ENCODE data around the gene ULK1. TPM values are rescaled to one million over a fixed set of nuclear protein-coding genes. Genes with fewer than 3 reads are reported as not detected.

Gene ULK1
- total RNA-seq, 1 experiment from 2014 or later, result 21.7 TPM

DNA sequence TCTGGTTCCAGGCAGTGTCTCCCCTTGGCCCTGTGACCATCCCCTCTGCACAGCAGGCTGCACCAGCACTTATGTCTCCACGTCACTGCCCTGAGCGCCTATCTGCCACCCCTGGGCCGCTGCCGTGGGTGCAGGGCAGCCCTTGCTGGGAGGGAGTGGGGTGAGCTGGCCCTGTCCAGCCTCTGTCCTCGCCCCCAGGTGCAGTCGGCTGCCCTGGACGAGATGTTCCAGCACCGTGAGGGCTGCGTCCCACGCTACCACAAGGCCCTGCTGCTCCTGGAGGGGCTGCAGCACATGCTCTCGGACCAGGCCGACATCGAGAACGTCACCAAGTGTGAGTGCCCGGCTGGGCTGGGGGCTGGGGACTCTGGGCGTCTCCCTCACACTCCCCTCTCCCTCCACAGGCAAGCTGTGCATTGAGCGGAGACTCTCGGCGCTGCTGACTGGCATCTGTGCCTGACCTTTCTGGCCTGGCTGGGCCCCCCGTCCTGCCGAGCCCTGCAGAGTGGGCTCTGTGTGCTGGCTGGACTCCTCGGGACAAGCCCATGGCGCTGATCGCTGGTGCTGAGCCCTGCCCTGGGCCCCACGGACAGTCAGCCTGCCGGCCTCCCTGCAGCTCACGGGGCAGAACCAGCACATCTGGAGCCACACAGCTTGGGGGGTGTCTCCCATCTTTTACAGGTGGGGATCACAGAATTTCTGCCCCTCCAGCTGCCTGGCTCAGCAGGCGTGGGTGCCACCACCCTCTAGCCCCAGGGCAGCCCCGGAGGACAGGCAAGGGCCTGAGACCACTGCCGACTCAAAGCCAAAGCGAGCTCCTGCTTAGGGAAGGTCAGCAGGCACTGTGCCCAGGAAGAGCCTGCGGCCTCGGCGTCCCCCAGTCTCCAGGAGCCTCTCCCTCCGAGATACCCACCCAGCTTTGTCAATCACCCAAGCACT, 26.7 kb downstream of the ULK1 start:
- CTCF ChIA-PET, result no interaction called here
- Mint-ChIP-seq H3K27ac (ENCODE audit: low read depth, unreplicated experiment) (no peak overlapping the region), H3K36me3 (ENCODE audit: insufficient read depth, unreplicated experiment) (peaks cover 32% of the 10 kb centered on the region), H3K4me1 (ENCODE audit: insufficient read depth, unreplicated experiment) (no peaks in the 10 kb centered on the region), H3K4me3 (ENCODE audit: unreplicated experiment) (no peak overlapping the region), H3K9me3 (ENCODE audit: unreplicated experiment) (no peaks in the 10 kb centered on the region), H3K27me3 (ENCODE audit: insufficient read depth, unreplicated experiment) (no peaks in the 10 kb centered on the region)
- BruUV-seq (replicated peaks), result no TSS peak
- POLR2A ChIA-PET, result interaction anchor here (0.8 to 1.7 kb wide), 2 partner anchors 21 to 51 kb away, joined by 3 read pairs; no protein-coding TSS in a partner anchor
- no peak for DNase-seq (ENCODE audit: unreplicated experiment)
- TF ChIP-seq, protein P1, sequence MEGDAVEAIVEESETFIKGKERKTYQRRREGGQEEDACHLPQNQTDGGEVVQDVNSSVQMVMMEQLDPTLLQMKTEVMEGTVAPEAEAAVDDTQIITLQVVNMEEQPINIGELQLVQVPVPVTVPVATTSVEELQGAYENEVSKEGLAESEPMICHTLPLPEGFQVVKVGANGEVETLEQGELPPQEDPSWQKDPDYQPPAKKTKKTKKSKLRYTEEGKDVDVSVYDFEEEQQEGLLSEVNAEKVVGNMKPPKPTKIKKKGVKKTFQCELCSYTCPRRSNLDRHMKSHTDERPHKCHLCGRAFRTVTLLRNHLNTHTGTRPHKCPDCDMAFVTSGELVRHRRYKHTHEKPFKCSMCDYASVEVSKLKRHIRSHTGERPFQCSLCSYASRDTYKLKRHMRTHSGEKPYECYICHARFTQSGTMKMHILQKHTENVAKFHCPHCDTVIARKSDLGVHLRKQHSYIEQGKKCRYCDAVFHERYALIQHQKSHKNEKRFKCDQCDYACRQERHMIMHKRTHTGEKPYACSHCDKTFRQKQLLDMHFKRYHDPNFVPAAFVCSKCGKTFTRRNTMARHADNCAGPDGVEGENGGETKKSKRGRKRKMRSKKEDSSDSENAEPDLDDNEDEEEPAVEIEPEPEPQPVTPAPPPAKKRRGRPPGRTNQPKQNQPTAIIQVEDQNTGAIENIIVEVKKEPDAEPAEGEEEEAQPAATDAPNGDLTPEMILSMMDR (IDR thresholded peaks at IDR 0.05; ENCODE audit: unreplicated experiment), result no peak
- intact Hi-C loops (cut with micrococcal nuclease), result no loop called here

GRCh38 chr12:131921866-131922769, 27.7 kb downstream of the ULK1 start:
- Mint-ChIP-seq H3K27ac (ENCODE audit: low read depth, unreplicated experiment) (no peak overlapping the region), H3K9me3 (ENCODE audit: unreplicated experiment) (no peaks in the 10 kb centered on the region), H3K4me3 (ENCODE audit: unreplicated experiment) (no peak overlapping the region), H3K36me3 (ENCODE audit: insufficient read depth, unreplicated experiment) (peaks cover 26% of the 10 kb centered on the region), H3K4me1 (ENCODE audit: insufficient read depth, unreplicated experiment) (no peaks in the 10 kb centered on the region), H3K27me3 (ENCODE audit: insufficient read depth, unreplicated experiment) (no peaks in the 10 kb centered on the region)
- TF ChIP-seq, protein P1 (IDR thresholded peaks at IDR 0.05; ENCODE audit: unreplicated experiment), result no peak
- intact Hi-C loops (cut with micrococcal nuclease), result no loop called here
- ChIA-PET POLR2A (interaction anchor here (0.8 to 1.7 kb wide), 2 partner anchors 22 to 52 kb away, joined by 3 read pairs; no protein-coding TSS in a partner anchor), CTCF (no interaction called here)
- BruUV-seq (replicated peaks), result TSS peak; percentile 50
- no peak for DNase-seq (ENCODE audit: unreplicated experiment)

- no peak for DNase-seq (ENCODE audit: unreplicated experiment)
- ChIA-PET CTCF (no interaction called here), POLR2A (interaction anchor here (1.7 kb wide), 1 partner anchor 23 kb away, joined by 3 read pairs; no protein-coding TSS in a partner anchor)
- no TSS peak for BruUV-seq (replicated peaks)
- Mint-ChIP-seq H3K9me3 (ENCODE audit: unreplicated experiment) (no peaks in the 10 kb centered on the region), H3K36me3 (ENCODE audit: insufficient read depth, unreplicated experiment) (peaks cover 26% of the 10 kb centered on the region), H3K4me3 (ENCODE audit: unreplicated experiment) (no peak overlapping the region), H3K4me1 (ENCODE audit: insufficient read depth, unreplicated experiment) (no peaks in the 10 kb centered on the region), H3K27ac (ENCODE audit: low read depth, unreplicated experiment) (no peak overlapping the region), H3K27me3 (ENCODE audit: insufficient read depth, unreplicated experiment) (no peaks in the 10 kb centered on the region)
- intact Hi-C loops (cut with micrococcal nuclease), result no loop called here
- TF ChIP-seq, protein P1 (IDR thresholded peaks at IDR 0.05; ENCODE audit: unreplicated experiment), result no peak
Measured at GRCh38 chr12:131922772-131923171, 28.4 kb downstream of the ULK1 start.

DNA sequence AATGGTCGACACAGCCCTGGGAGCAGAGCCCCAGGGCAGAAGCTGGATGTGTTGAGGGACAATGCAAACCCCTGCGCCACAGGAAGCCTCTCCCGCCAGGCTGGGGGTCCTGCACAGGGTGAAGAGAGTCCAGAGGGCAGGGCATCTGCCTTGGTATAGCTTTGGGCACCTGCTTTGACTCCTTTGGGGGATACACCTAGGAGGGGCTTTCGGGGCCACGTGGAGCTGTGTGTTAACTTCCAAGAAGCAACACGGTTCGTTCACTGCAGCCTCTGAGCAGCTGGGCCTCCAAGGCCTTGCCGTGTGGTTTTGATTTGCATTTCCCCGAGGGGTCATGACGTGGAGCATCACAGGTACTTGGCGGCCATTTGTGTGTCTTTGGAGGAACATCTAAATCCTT, 28.8 kb downstream of the ULK1 start:
- TF ChIP-seq, protein P1 (IDR thresholded peaks at IDR 0.05; ENCODE audit: unreplicated experiment), result no peak
- H3K27me3 Mint-ChIP-seq (ENCODE audit: insufficient read depth, unreplicated experiment), result no peaks in the 10 kb centered on the region
- BruUV-seq (replicated peaks), result no TSS peak
- no peaks in the 10 kb centered on the region for H3K9me3 Mint-ChIP-seq (ENCODE audit: unreplicated experiment)
- no peaks in the 10 kb centered on the region for H3K4me1 Mint-ChIP-seq (ENCODE audit: insufficient read depth, unreplicated experiment)
- no peak for DNase-seq (ENCODE audit: unreplicated experiment)
- H3K27ac Mint-ChIP-seq (ENCODE audit: low read depth, unreplicated experiment), result no peak overlapping the region
- H3K36me3 Mint-ChIP-seq (ENCODE audit: insufficient read depth, unreplicated experiment), result peaks cover 26% of the 10 kb centered on the region
- ChIA-PET CTCF (no interaction called here), POLR2A (interaction anchor here (0.7 to 1.7 kb wide), 2 partner anchors 23 to 57 kb away, joined by 3 read pairs; no protein-coding TSS in a partner anchor)
- intact Hi-C loops (cut with micrococcal nuclease), result no loop called here
- H3K4me3 Mint-ChIP-seq (ENCODE audit: unreplicated experiment), result no peak overlapping the region

All from MCF 10A (cell line).